HepG2 (cell line): Measurements from ENCODE around the gene ZDHHC3. TPM values are rescaled to one million over a fixed set of nuclear protein-coding genes. Genes with fewer than 3 reads are reported as not detected.

ENCODE experiments used
- HIVEP1 ChIP-seq: sonication (generic); formaldehyde crosslinking; IDR thresholded peaks from 2 replicates; pipeline ENCODE4 v1.4.0; 2020; ENCODE audit warnings: mild to moderate bottlenecking, missing genetic modification reagents
- KDM6A ChIP-seq: IDR thresholded peaks from 2 replicates; pipeline ENCODE4 v1.6.1; 2016; ENCODE audit warnings: low read depth
- MED13 ChIP-seq: sonication (generic); formaldehyde crosslinking; IDR thresholded peaks from 2 replicates; pipeline ENCODE4 v1.5.0; 2020; ENCODE audit warnings: missing genetic modification reagents
- NFKB2 ChIP-seq: sonication (generic); formaldehyde crosslinking; IDR thresholded peaks from 2 replicates; pipeline ENCODE4 v1.4.0; 2020; ENCODE audit warnings: missing genetic modification reagents, borderline replicate concordance
- POGZ ChIP-seq: sonication (generic); formaldehyde crosslinking; IDR thresholded peaks from 2 replicates; pipeline ENCODE4 v1.4.0; 2020; ENCODE audit warnings: mild to moderate bottlenecking, missing genetic modification reagents
- TEAD2 ChIP-seq: sonication (generic); formaldehyde crosslinking; IDR thresholded peaks from 2 replicates; pipeline ENCODE4 v1.9.0; 2021; ENCODE audit warnings: missing genetic modification reagents
- THAP9 ChIP-seq: sonication (generic); formaldehyde crosslinking; IDR thresholded peaks from 2 replicates; pipeline ENCODE4; 2020; ENCODE audit warnings: missing genetic modification reagents, mild to moderate bottlenecking, borderline replicate concordance
- THRA ChIP-seq: sonication (generic); formaldehyde crosslinking; IDR thresholded peaks from 2 replicates; pipeline ENCODE4 v1.4.0; 2020; ENCODE audit warnings: missing genetic modification reagents, borderline replicate concordance
- ZNF883 ChIP-seq: sonication (generic); formaldehyde crosslinking; IDR thresholded peaks from 2 replicates; pipeline ENCODE4 v1.5.1; 2020; ENCODE audit warnings: mild to moderate bottlenecking, missing genetic modification reagents; ENCODE audit errors: not compliant biosample characterization
- ZXDC ChIP-seq: sonication (generic); formaldehyde crosslinking; IDR thresholded peaks from 2 replicates; pipeline ENCODE4 v1.5.0; 2020; ENCODE audit warnings: mild to moderate bottlenecking, missing genetic modification reagents
- polyA plus RNA-seq, 8 experiments: library from polyadenylated mRNA; depleted of rRNA in 3 of 8; stranded (reverse) in 7 of 8; unstranded in 1 of 8; fragments of >200 nt; fragmentation: Illumina TruSeq in 4 of 8; extraction: Trizol in 4 of 8; gene quantifications; 2 replicates each; pipeline versions ENCODE4 v1.2.1 to v1.2.3, GENCODE V29; 2011 to 2016; ENCODE audit warnings: low read depth in 4 of 8, missing spikeins in 1 of 8, mixed read lengths in 1 of 8; ENCODE audit not compliant: insufficient read depth in 1 of 8
- total RNA-seq, 5 experiments: library from RNA; depleted of rRNA; stranded (reverse); fragments of >200 nt; fragmentation: Illumina TruSeq; extraction: Trizol; gene quantifications; 2 replicates each; pipeline ENCODE4 v1.2.3, GENCODE V29; 2016; ENCODE audit warnings: low read depth in 1 of 5
- TF ChIP-seq, protein P1 (sequence below): sonication (generic); formaldehyde crosslinking; IDR thresholded peaks from 2 replicates; pipeline ENCODE4 v1.4.0; 2020; ENCODE audit warnings: low read depth, mild to moderate bottlenecking, missing genetic modification reagents
- TF ChIP-seq, protein P2 (sequence below): sonication (generic); formaldehyde crosslinking; IDR thresholded peaks from 2 replicates; pipeline ENCODE4 v1.4.0; 2020; ENCODE audit warnings: missing genetic modification reagents, borderline replicate concordance

The ZDHHC3 gene
- total and polyA plus RNA-seq, 2 of the 13 experiments (the other 11 are each of a cell fraction or from before 2014, with no cell fraction given), result 44.1 to 65.7 TPM

- TF ChIP-seq THAP9, result no peak
- no peak for TF ChIP-seq KDM6A
- TF ChIP-seq, protein P1, sequence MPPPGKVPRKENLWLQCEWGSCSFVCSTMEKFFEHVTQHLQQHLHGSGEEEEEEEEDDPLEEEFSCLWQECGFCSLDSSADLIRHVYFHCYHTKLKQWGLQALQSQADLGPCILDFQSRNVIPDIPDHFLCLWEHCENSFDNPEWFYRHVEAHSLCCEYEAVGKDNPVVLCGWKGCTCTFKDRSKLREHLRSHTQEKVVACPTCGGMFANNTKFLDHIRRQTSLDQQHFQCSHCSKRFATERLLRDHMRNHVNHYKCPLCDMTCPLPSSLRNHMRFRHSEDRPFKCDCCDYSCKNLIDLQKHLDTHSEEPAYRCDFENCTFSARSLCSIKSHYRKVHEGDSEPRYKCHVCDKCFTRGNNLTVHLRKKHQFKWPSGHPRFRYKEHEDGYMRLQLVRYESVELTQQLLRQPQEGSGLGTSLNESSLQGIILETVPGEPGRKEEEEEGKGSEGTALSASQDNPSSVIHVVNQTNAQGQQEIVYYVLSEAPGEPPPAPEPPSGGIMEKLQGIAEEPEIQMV (CRISPR knock-in tag), result no peak
- TF ChIP-seq ZXDC (CRISPR knock-in tag), result no peak
- TF ChIP-seq NFKB2, result no peak
- TF ChIP-seq POGZ (CRISPR knock-in tag), result no peak
- TF ChIP-seq, protein P2, sequence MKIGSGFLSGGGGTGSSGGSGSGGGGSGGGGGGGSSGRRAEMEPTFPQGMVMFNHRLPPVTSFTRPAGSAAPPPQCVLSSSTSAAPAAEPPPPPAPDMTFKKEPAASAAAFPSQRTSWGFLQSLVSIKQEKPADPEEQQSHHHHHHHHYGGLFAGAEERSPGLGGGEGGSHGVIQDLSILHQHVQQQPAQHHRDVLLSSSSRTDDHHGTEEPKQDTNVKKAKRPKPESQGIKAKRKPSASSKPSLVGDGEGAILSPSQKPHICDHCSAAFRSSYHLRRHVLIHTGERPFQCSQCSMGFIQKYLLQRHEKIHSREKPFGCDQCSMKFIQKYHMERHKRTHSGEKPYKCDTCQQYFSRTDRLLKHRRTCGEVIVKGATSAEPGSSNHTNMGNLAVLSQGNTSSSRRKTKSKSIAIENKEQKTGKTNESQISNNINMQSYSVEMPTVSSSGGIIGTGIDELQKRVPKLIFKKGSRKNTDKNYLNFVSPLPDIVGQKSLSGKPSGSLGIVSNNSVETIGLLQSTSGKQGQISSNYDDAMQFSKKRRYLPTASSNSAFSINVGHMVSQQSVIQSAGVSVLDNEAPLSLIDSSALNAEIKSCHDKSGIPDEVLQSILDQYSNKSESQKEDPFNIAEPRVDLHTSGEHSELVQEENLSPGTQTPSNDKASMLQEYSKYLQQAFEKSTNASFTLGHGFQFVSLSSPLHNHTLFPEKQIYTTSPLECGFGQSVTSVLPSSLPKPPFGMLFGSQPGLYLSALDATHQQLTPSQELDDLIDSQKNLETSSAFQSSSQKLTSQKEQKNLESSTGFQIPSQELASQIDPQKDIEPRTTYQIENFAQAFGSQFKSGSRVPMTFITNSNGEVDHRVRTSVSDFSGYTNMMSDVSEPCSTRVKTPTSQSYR, result no peak
- no peak for TF ChIP-seq MED13 (CRISPR knock-in tag)
- TF ChIP-seq HIVEP1, result no peak
- TF ChIP-seq TEAD2 (CRISPR knock-in tag), result no peak
- no peak for TF ChIP-seq THRA
- TF ChIP-seq ZNF883 (CRISPR knock-in tag), result no peak
Measured at GRCh38 chr3:44894485-44894884, 81.5 kb downstream of the ZDHHC3 start (continued).
